ENCODE results near the gene SRRM3.

The SRRM3 gene

GRCh38 chr7:76326646-76327233 is 125.0 kb downstream of the SRRM3 start:
- Histone ChIP-seq H3K36me3 (replicated peaks in 1 of 2; ENCODE audit: control insufficient read depth in 2 of 2, insufficient read depth in 2 of 2, low read length in 2 of 2) (peaks cover 36 to 97% of the 10 kb centered on the region in 2 donors), H3K4me1 (ENCODE audit: control insufficient read depth in 2 of 2, insufficient read depth in 1 of 2, low read depth in 1 of 2, low read length in 2 of 2) (no peaks in the 10 kb centered on the region), H3K4ac (ENCODE audit: low read length) (no peak overlapping the region), H2BK12ac (ENCODE audit: low read length) (no peak overlapping the region), H3K4me3 (ENCODE audit: low read length in 2 of 2) (no peak overlapping the region), H3K18ac (ENCODE audit: low read length) (no peak overlapping the region), H3K23ac (ENCODE audit: low read depth, low read length, poor library complexity) (no peak overlapping the region), H3K4me2 (ENCODE audit: insufficient read depth, low read length, poor library complexity, severe bottlenecking) (no peak overlapping the region), H4K91ac (ENCODE audit: low read depth, low read length, poor library complexity) (no peak overlapping the region), H3K27ac (replicated peaks; ENCODE audit: low read length) (no peak overlapping the region), H2BK5ac (ENCODE audit: low read length) (no peak overlapping the region), H4K8ac (ENCODE audit: low read depth, low read length) (no peak overlapping the region), H3K14ac (ENCODE audit: low read length) (no peak overlapping the region), H2BK120ac (ENCODE audit: low read depth, low read length) (no peak overlapping the region), H3K9ac (ENCODE audit: low read depth, low read length, poor library complexity) (no peak overlapping the region), H2BK15ac (ENCODE audit: low read length) (no peak overlapping the region), H3K27me3 (ENCODE audit: control insufficient read depth in 3 of 3, insufficient read depth in 3 of 3, low read depth in 1 of 3, low read length in 3 of 3) (no peaks in the 10 kb centered on the region), H2AK5ac (ENCODE audit: low read depth, low read length) (no peak overlapping the region), H3K79me1 (ENCODE audit: low read depth, low read length) (peaks cover 10% of the 10 kb centered on the region), H2AFZ (ENCODE audit: low read length) (no peak overlapping the region), H3K9me3 (replicated peaks in 1 of 2; ENCODE audit: control insufficient read depth in 2 of 2, insufficient read depth in 1 of 2, low read depth in 1 of 2, low read length in 2 of 2) (no peaks in the 10 kb centered on the region)
- no peak for DNase-seq (ENCODE audit: low spot score)
- no CpG with 5 or more reads among the region's 5 CpGs for WGBS, 2 donors (ENCODE audit: extremely low coverage in 2 of 2, insufficient read length in 2 of 2, insufficient replicate concordance in 1 of 2)

GRCh38 chr7:76327610-76328009 is 125.9 kb downstream of the SRRM3 start:
- DNase-seq (ENCODE audit: low spot score): no peak
- no peak overlapping the region for H2BK12ac ChIP-seq (ENCODE audit: low read length)
- no CpG with 5 or more reads among the region's 7 CpGs for WGBS, 2 donors (ENCODE audit: extremely low coverage in 2 of 2, insufficient read length in 2 of 2, insufficient replicate concordance in 1 of 2)

GRCh38 chr7:76328389-76328788 is 126.7 kb downstream of the SRRM3 start:
- Histone ChIP-seq H4K8ac (ENCODE audit: low read depth, low read length) (no peak overlapping the region), H4K91ac (ENCODE audit: low read depth, low read length, poor library complexity) (no peak overlapping the region), H2BK120ac (ENCODE audit: low read depth, low read length) (no peak overlapping the region), H2BK5ac (ENCODE audit: low read length) (no peak overlapping the region), H3K14ac (ENCODE audit: low read length) (no peak overlapping the region), H3K4me1 (ENCODE audit: control insufficient read depth in 2 of 2, insufficient read depth in 1 of 2, low read depth in 1 of 2, low read length in 2 of 2) (no peaks in the 10 kb centered on the region), H3K9me3 (replicated peaks in 1 of 2; ENCODE audit: control insufficient read depth in 2 of 2, insufficient read depth in 1 of 2, low read depth in 1 of 2, low read length in 2 of 2) (no peaks in the 10 kb centered on the region), H3K36me3 (replicated peaks in 1 of 2; ENCODE audit: control insufficient read depth in 2 of 2, insufficient read depth in 2 of 2, low read length in 2 of 2) (peaks cover 40 to 98% of the 10 kb centered on the region in 2 donors), H3K27me3 (ENCODE audit: control insufficient read depth in 3 of 3, insufficient read depth in 3 of 3, low read depth in 1 of 3, low read length in 3 of 3) (no peaks in the 10 kb centered on the region), H3K27ac (replicated peaks; ENCODE audit: low read length) (no peak overlapping the region), H2BK12ac (ENCODE audit: low read length) (no peak overlapping the region), H3K79me1 (ENCODE audit: low read depth, low read length) (peaks cover 14% of the 10 kb centered on the region), H2AK5ac (ENCODE audit: low read depth, low read length) (no peak overlapping the region), H3K9ac (ENCODE audit: low read depth, low read length, poor library complexity) (no peak overlapping the region), H3K4me2 (ENCODE audit: insufficient read depth, low read length, poor library complexity, severe bottlenecking) (no peak overlapping the region), H2AFZ (ENCODE audit: low read length) (no peak overlapping the region), H3K4me3 (ENCODE audit: low read length in 2 of 2) (no peak overlapping the region), H3K23ac (ENCODE audit: low read depth, low read length, poor library complexity) (no peak overlapping the region), H3K4ac (ENCODE audit: low read length) (no peak overlapping the region), H3K18ac (ENCODE audit: low read length) (no peak overlapping the region), H2BK15ac (ENCODE audit: low read length) (no peak overlapping the region)
- no peak for DNase-seq (ENCODE audit: low spot score)
- no CpG with 5 or more reads among the region's 15 CpGs for WGBS, 2 donors (ENCODE audit: extremely low coverage in 2 of 2, insufficient read length in 2 of 2, insufficient replicate concordance in 1 of 2)

More at GRCh38 chr7:76327610-76328009, 125.9 kb downstream of the SRRM3 start:
- H3K9ac ChIP-seq (ENCODE audit: low read depth, low read length, poor library complexity): no peak overlapping the region
- H3K27me3 ChIP-seq (ENCODE audit: control insufficient read depth in 3 of 3, insufficient read depth in 3 of 3, low read depth in 1 of 3, low read length in 3 of 3): no peaks in the 10 kb centered on the region
- no peak overlapping the region for H2BK15ac ChIP-seq (ENCODE audit: low read length)
- no peak overlapping the region for H2BK5ac ChIP-seq (ENCODE audit: low read length)
- no peak overlapping the region for H4K91ac ChIP-seq (ENCODE audit: low read depth, low read length, poor library complexity)
- no peak overlapping the region for H3K4ac ChIP-seq (ENCODE audit: low read length)
- H2AK5ac ChIP-seq (ENCODE audit: low read depth, low read length): no peak overlapping the region
- no peak overlapping the region for H3K4me2 ChIP-seq (ENCODE audit: insufficient read depth, low read length, poor library complexity, severe bottlenecking)
- H2AFZ ChIP-seq (ENCODE audit: low read length): no peak overlapping the region
- H2BK120ac ChIP-seq (ENCODE audit: low read depth, low read length): no peak overlapping the region
- peaks cover 39 to 98% of the 10 kb centered on the region in 2 donors for H3K36me3 ChIP-seq (replicated peaks in 1 of 2; ENCODE audit: control insufficient read depth in 2 of 2, insufficient read depth in 2 of 2, low read length in 2 of 2)
- H3K79me1 ChIP-seq (ENCODE audit: low read depth, low read length): peaks cover 14% of the 10 kb centered on the region
- no peaks in the 10 kb centered on the region for H3K4me1 ChIP-seq (ENCODE audit: control insufficient read depth in 2 of 2, insufficient read depth in 1 of 2, low read depth in 1 of 2, low read length in 2 of 2)
- no peak overlapping the region for H4K8ac ChIP-seq (ENCODE audit: low read depth, low read length)
- no peak overlapping the region for H3K18ac ChIP-seq (ENCODE audit: low read length)
- no peak overlapping the region for H3K14ac ChIP-seq (ENCODE audit: low read length)
- H3K23ac ChIP-seq (ENCODE audit: low read depth, low read length, poor library complexity): no peak overlapping the region
- no peak overlapping the region for H3K4me3 ChIP-seq (ENCODE audit: low read length in 2 of 2)
- H3K27ac ChIP-seq (replicated peaks; ENCODE audit: low read length): no peak overlapping the region
- H3K9me3 ChIP-seq (replicated peaks in 1 of 2; ENCODE audit: control insufficient read depth in 2 of 2, insufficient read depth in 1 of 2, low read depth in 1 of 2, low read length in 2 of 2): no peaks in the 10 kb centered on the region

GRCh38 chr7:76329479-76329878 is 127.8 kb downstream of the SRRM3 start:
- Histone ChIP-seq H2BK12ac (ENCODE audit: low read length) (no peak overlapping the region), H2BK15ac (ENCODE audit: low read length) (no peak overlapping the region), H3K14ac (ENCODE audit: low read length) (no peak overlapping the region), H3K9ac (ENCODE audit: low read depth, low read length, poor library complexity) (no peak overlapping the region), H3K4me2 (ENCODE audit: insufficient read depth, low read length, poor library complexity, severe bottlenecking) (no peak overlapping the region), H4K8ac (ENCODE audit: low read depth, low read length) (no peak overlapping the region), H2BK5ac (ENCODE audit: low read length) (no peak overlapping the region), H2AFZ (ENCODE audit: low read length) (no peak overlapping the region), H3K9me3 (replicated peaks in 1 of 2; ENCODE audit: control insufficient read depth in 2 of 2, insufficient read depth in 1 of 2, low read depth in 1 of 2, low read length in 2 of 2) (no peaks in the 10 kb centered on the region), H3K79me1 (ENCODE audit: low read depth, low read length) (peaks cover 16% of the 10 kb centered on the region), H3K27ac (replicated peaks; ENCODE audit: low read length) (no peak overlapping the region), H3K4ac (ENCODE audit: low read length) (no peak overlapping the region), H3K18ac (ENCODE audit: low read length) (no peak overlapping the region), H2BK120ac (ENCODE audit: low read depth, low read length) (no peak overlapping the region), H3K27me3 (ENCODE audit: control insufficient read depth in 3 of 3, insufficient read depth in 3 of 3, low read depth in 1 of 3, low read length in 3 of 3) (no peaks in the 10 kb centered on the region), H3K4me1 (ENCODE audit: control insufficient read depth in 2 of 2, insufficient read depth in 1 of 2, low read depth in 1 of 2, low read length in 2 of 2) (no peaks in the 10 kb centered on the region), H3K23ac (ENCODE audit: low read depth, low read length, poor library complexity) (peak overlapping the region; percentile 57), H3K36me3 (replicated peaks in 1 of 2; ENCODE audit: control insufficient read depth in 2 of 2, insufficient read depth in 2 of 2, low read length in 2 of 2) (peaks cover 44 to 99% of the 10 kb centered on the region in 2 donors), H3K4me3 (ENCODE audit: low read length in 2 of 2) (no peak overlapping the region), H4K91ac (ENCODE audit: low read depth, low read length, poor library complexity) (no peak overlapping the region), H2AK5ac (ENCODE audit: low read depth, low read length) (no peak overlapping the region)
- WGBS, 2 donors (ENCODE audit: extremely low coverage in 2 of 2, insufficient read length in 2 of 2, insufficient replicate concordance in 1 of 2): no CpG with 5 or more reads among the region's 29 CpGs
- no peak for DNase-seq (ENCODE audit: low spot score)
